Neural progenitor cell (in vitro differentiated cells): Measurements from ENCODE around the gene USP2. TPM values are rescaled to one million over a fixed set of nuclear protein-coding genes. Genes with fewer than 3 reads are reported as not detected.

ENCODE experiments used
- DNase-seq: peaks from one replicate; pipeline ENCODE4 v3.0.0-alpha.2; 2016; ENCODE audit warnings: low spot score
- H2AFZ ChIP-seq: fragments of 200-600 bp; sonication (generic); replicated peaks from 2 replicates; pipeline ENCODE4 v1.6.1; 2016; ENCODE audit warnings: antibody characterized with exemption
- H3F3A ChIP-seq: fragments of 200-600 bp; sonication (generic); 2 replicates; pipeline ENCODE4 v1.6.1; 2016; ENCODE audit warnings: antibody characterized with exemption, low read depth
- H3K27ac ChIP-seq: fragments of 200-600 bp; sonication (generic); 2 replicates; pipeline ENCODE4 v1.5.1; 2016; ENCODE audit warnings: mild to moderate bottlenecking
- H3K27me3 ChIP-seq: fragments of 200-600 bp; sonication (generic); 2 replicates; pipeline ENCODE4 v1.6.1; 2016; ENCODE audit warnings: mild to moderate bottlenecking, moderate library complexity
- H3K36me3 ChIP-seq: fragments of 200-600 bp; sonication (generic); 2 replicates; pipeline ENCODE4 v1.5.1; 2016
- H3K4me1 ChIP-seq: fragments of 200-600 bp; sonication (generic); 2 replicates; pipeline ENCODE4 v1.6.1; 2016; ENCODE audit warnings: mixed run types
- H3K4me2 ChIP-seq: fragments of 200-600 bp; sonication (generic); 2 replicates; pipeline ENCODE4 v1.6.1; 2016
- H3K4me3 ChIP-seq: fragments of 200-600 bp; sonication (generic); 2 replicates; pipeline ENCODE4 v1.5.1; 2016
- H3K79me2 ChIP-seq: fragments of 200-600 bp; sonication (generic); 2 replicates; pipeline ENCODE4 v1.6.1; 2016; ENCODE audit warnings: low read depth
- H3K9ac ChIP-seq: fragments of 200-600 bp; sonication (generic); 2 replicates; pipeline ENCODE4 v1.6.1; 2016
- H3K9me3 ChIP-seq: fragments of 200-600 bp; sonication (generic); 2 replicates; pipeline ENCODE4 v1.5.1; 2016; ENCODE audit warnings: low read depth
- H4K20me1 ChIP-seq: fragments of 200-600 bp; sonication (generic); 2 replicates; pipeline ENCODE4 v1.6.1; 2016; ENCODE audit warnings: low read depth
- H3K27ac Mint-ChIP-seq: 3 replicates; pipeline ENCODE4 v1.8.0; 2021; ENCODE audit warnings: mixed read lengths
- H3K27me3 Mint-ChIP-seq: 2 replicates; pipeline ENCODE4 v1.8.0; 2022; ENCODE audit warnings: low read depth, mild to moderate bottlenecking, inconsistent platforms, moderate library complexity, mixed read lengths; ENCODE audit not compliant: insufficient read depth
- H3K36me3 Mint-ChIP-seq: 3 replicates; pipeline ENCODE4 v1.8.0; 2021; ENCODE audit warnings: mixed read lengths
- H3K4me1 Mint-ChIP-seq: 3 replicates; pipeline ENCODE4 v1.8.0; 2021; ENCODE audit warnings: mixed read lengths
- H3K4me3 Mint-ChIP-seq: 3 replicates; pipeline ENCODE4 v1.8.0; 2021; ENCODE audit warnings: mild to moderate bottlenecking, moderate library complexity, mixed read lengths
- H3K9me3 Mint-ChIP-seq: 3 replicates; pipeline ENCODE4 v1.8.0; 2020; ENCODE audit warnings: mixed read lengths
- CTCF ChIP-seq: fragments of 200-600 bp; sonication (generic); IDR thresholded peaks from 2 replicates; pipeline ENCODE4 v1.5.1; 2017; ENCODE audit warnings: antibody characterized with exemption, mild to moderate bottlenecking
- EZH2 ChIP-seq: fragments of 200-600 bp; sonication (generic); IDR thresholded peaks from 2 replicates; pipeline ENCODE4 v1.6.1; 2017; ENCODE audit warnings: antibody characterized with exemption, mild to moderate bottlenecking, moderate library complexity
- EZH2phosphoT487 ChIP-seq: fragments of 200-600 bp; sonication (generic); IDR thresholded peaks from 2 replicates; pipeline ENCODE4 v1.6.1; 2017; ENCODE audit warnings: antibody characterized with exemption
- total RNA-seq: library from RNA; depleted of rRNA; stranded (reverse); fragments of >200 nt; gene quantifications from 2 replicates; pipeline ENCODE4 v1.2.3, GENCODE V29; 2015; ENCODE audit warnings: low replicate concordance

USP2 gene
- total RNA-seq, 1 donor from 2014 or later, result 2.6 TPM

GRCh38 chr11:119322921-119323531, 58.5 kb downstream of the USP2 start:
- Histone ChIP-seq H3K36me3 (no peaks in the 10 kb centered on the region), H4K20me1 (no peaks in the 10 kb centered on the region), H3K27ac (no peak overlapping the region), H3K4me2 (no peak overlapping the region), H3F3A (peaks cover 43% of the 10 kb centered on the region), H3K9ac (no peak overlapping the region), H3K4me3 (no peak overlapping the region), H3K4me1 (peaks cover 39% of the 10 kb centered on the region), H2AFZ (no peak overlapping the region), H3K27me3 (no peaks in the 10 kb centered on the region), H3K79me2 (no peaks in the 10 kb centered on the region), H3K9me3 (no peaks in the 10 kb centered on the region)
- Mint-ChIP-seq H3K4me3 (no peak overlapping the region), H3K9me3 (no peaks in the 10 kb centered on the region), H3K27ac (no peak overlapping the region), H3K4me1 (peaks cover 40% of the 10 kb centered on the region), H3K27me3 (peaks cover 10% of the 10 kb centered on the region), H3K36me3 (no peaks in the 10 kb centered on the region)
- DNase-seq, result no peak
- TF ChIP-seq EZH2 (no peak), EZH2phosphoT487 (no peak), CTCF (no peak)

- H3K9ac ChIP-seq, result no peak overlapping the region
- H3K27ac ChIP-seq, result no peak overlapping the region
- Mint-ChIP-seq H3K27ac (peak overlapping the region; percentile 5), H3K36me3 (no peaks in the 10 kb centered on the region), H3K4me3 (no peak overlapping the region), H3K27me3 (peaks cover 13% of the 10 kb centered on the region), H3K4me1 (peaks cover 47% of the 10 kb centered on the region), H3K9me3 (no peaks in the 10 kb centered on the region)
- peaks cover 6% of the 10 kb centered on the region for H3K27me3 ChIP-seq
- DNase-seq, result no peak
- H3K4me1 ChIP-seq, result peaks cover 46% of the 10 kb centered on the region
- no peak for TF ChIP-seq EZH2
- no peak for TF ChIP-seq CTCF
- no peak overlapping the region for H3K4me3 ChIP-seq
- peaks cover 50% of the 10 kb centered on the region for H3F3A ChIP-seq
- H3K4me2 ChIP-seq, result no peak overlapping the region
- no peak overlapping the region for H2AFZ ChIP-seq
- H4K20me1 ChIP-seq, result no peaks in the 10 kb centered on the region
- H3K79me2 ChIP-seq, result no peaks in the 10 kb centered on the region
- no peaks in the 10 kb centered on the region for H3K36me3 ChIP-seq
- H3K9me3 ChIP-seq, result no peaks in the 10 kb centered on the region
Observed at GRCh38 chr11:119322360-119322739, 59.1 kb downstream of the USP2 start.

GRCh38 chr11:119320776-119321524, 60.5 kb downstream of the USP2 start:
- H3K9me3 Mint-ChIP-seq, result no peaks in the 10 kb centered on the region
- peaks cover 47% of the 10 kb centered on the region for H3K4me1 Mint-ChIP-seq
- peaks cover 53% of the 10 kb centered on the region for H3F3A ChIP-seq
- H3K9ac ChIP-seq, result no peak overlapping the region
- TF ChIP-seq CTCF (no peak), EZH2 (no peak), EZH2phosphoT487 (no peak)
- no peak overlapping the region for H3K27ac ChIP-seq
- H3K4me3 ChIP-seq, result peak overlapping the region; percentile 48
- peak overlapping the region; percentile 88 for H3K27ac Mint-ChIP-seq
- peak overlapping the region; percentile 19 for H2AFZ ChIP-seq
- H3K27me3 ChIP-seq, result peaks cover 18% of the 10 kb centered on the region
- peak overlapping the region; percentile 69 for H3K4me3 Mint-ChIP-seq
- peak; percentile 71 for DNase-seq
- H3K4me1 ChIP-seq, result peaks cover 51% of the 10 kb centered on the region
- H3K9me3 ChIP-seq, result no peaks in the 10 kb centered on the region
- no peaks in the 10 kb centered on the region for H3K36me3 ChIP-seq
- H3K36me3 Mint-ChIP-seq, result no peaks in the 10 kb centered on the region
- peak overlapping the region; percentile 89 for H3K4me2 ChIP-seq
- H3K79me2 ChIP-seq, result no peaks in the 10 kb centered on the region
- H3K27me3 Mint-ChIP-seq, result peaks cover 14% of the 10 kb centered on the region
- H4K20me1 ChIP-seq, result peaks cover 3% of the 10 kb centered on the region
